Left renal pelvis (tissue), 4 donors: Measurements from ENCODE around the gene ELOB. TPM values are rescaled to one million over a fixed set of nuclear protein-coding genes. Genes with fewer than 3 reads are reported as not detected.

Experiments
- DNase-seq, 4 donors: peaks; one replicate each; pipeline ENCODE4 v3.0.0-alpha.2; 2013; ENCODE audit warnings: low read depth in 4 of 4, low spot score in 3 of 4
- polyA plus RNA-seq, 4 donors: library from polyadenylated mRNA; unstranded; fragments of 120-200 nt; gene quantifications; one replicate each; pipeline ENCODE4 v1.2.1, GENCODE V29; 2013; ENCODE audit not compliant: insufficient read length in 4 of 4

The ELOB gene
- polyA plus RNA-seq, 4 donors: 211 to 300 (median 224) TPM

- no peak for DNase-seq
These were observed 34.8 kb upstream of the ELOB start for GRCh38 chr16:2811703-2812471.

GRCh38 chr16:2810651-2811050 lies 33.6 kb upstream of the ELOB start:
- DNase-seq: no peak

GRCh38 chr16:2809149-2809760 lies 32.2 kb upstream of the ELOB start:
- DNase-seq: no peak

- DNase-seq: no peak
These were observed 31.1 kb upstream of the ELOB start for GRCh38 chr16:2808181-2808580.

DNA sequence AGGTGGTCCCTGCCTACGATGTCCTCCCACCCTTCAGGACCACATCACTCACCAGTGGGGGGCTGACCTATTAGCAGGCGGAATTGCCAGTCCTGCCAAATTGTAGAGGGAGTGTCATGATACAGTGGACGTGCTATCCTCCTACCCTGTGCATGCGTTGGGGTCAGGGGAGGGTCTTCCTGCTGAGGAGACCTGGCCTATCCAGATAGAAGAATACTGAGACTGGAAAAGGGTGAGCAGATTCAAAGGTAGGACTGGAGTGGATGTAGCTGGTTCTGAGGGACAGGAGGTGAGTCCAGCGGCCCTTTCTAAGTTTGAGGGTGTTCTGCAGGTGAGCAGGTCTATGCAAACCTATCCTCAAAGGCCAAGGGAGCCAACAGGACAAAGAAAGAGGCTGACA lies 29.2 kb upstream of the ELOB start:
- DNase-seq: no peak

DNA sequence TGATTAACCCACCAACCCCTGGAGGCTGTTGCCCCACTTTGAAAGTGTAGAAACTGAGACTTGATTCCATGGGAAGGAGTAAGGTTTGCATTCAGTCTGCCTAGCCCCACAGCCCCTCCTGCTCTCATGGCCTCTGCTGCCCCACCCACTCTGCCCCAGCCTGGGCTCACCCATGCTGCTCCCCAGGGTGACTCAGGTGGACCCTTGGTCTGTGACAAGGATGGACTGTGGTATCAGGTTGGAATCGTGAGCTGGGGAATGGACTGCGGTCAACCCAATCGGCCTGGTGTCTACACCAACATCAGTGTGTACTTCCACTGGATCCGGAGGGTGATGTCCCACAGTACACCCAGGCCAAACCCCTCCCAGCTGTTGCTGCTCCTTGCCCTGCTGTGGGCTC lies 27.6 kb upstream of the ELOB start:
- no peak for DNase-seq

DNA sequence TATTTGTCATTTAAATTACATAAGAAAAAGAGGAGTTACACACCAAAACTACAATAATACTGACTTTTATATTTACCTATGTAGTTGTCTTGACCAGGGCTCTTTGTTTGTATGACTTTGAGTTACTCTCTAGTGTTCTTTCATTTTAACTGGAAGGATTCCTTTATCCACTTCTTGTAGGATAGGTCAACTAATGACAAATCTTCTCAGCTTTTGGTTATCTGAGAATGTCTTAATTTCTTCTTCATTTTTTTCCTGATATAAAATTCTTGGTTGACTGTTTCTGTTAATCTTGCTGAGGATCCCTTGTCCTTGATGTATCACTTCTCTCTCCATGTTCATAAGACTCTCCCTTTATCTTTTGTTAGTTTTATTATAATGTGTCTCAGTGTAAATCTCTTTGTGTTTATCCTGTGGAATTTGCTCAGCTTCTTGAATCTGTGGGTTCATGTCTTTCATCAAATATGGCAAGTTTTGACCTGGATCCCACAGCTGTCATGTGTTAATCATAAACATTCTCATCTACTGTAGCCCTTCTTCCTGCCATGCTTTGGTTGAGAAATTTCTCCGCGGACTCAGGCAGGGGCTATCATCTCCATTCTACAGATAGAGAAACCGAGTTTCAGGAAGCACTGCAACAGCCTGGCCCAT lies 26.6 kb upstream of the ELOB start:
- no peak for DNase-seq

- no peak for DNase-seq
These were observed 22.8 kb upstream of the ELOB start for GRCh38 chr16:2799859-2800226.

DNA sequence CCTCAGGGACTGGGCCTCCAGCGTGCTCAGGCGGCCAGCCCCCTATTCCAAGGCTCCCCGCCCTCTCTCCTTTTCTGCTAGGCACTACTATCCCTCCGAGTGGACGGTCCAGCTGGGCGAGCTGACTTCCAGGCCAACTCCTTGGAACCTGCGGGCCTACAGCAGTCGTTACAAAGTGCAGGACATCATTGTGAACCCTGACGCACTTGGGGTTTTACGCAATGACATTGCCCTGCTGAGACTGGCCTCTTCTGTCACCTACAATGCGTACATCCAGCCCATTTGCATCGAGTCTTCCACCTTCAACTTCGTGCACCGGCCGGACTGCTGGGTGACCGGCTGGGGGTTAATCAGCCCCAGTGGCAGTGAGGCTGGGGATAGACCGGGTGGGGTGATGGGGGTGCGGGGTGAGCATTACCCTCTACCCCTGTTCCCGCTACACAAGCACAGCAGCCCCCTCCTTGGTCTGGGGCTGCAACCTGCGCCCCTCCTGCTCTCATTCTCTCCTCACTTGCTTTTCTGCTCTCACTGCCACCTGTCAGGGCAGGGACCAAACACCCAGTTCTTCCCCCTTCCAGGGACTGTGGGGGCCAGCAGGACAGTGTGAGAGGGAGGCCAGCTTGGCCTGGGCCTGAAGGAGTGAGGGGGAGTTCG lies 22.3 kb upstream of the ELOB start:
- no peak for DNase-seq

GRCh38 chr16:2798723-2799204 lies 21.7 kb upstream of the ELOB start:
- DNase-seq: no peak

- DNase-seq: no peak
These were observed 18.5 kb upstream of the ELOB start for GRCh38 chr16:2795395-2796143.

- DNase-seq: no peak
These were observed 15.9 kb upstream of the ELOB start for GRCh38 chr16:2792940-2793339.

DNA sequence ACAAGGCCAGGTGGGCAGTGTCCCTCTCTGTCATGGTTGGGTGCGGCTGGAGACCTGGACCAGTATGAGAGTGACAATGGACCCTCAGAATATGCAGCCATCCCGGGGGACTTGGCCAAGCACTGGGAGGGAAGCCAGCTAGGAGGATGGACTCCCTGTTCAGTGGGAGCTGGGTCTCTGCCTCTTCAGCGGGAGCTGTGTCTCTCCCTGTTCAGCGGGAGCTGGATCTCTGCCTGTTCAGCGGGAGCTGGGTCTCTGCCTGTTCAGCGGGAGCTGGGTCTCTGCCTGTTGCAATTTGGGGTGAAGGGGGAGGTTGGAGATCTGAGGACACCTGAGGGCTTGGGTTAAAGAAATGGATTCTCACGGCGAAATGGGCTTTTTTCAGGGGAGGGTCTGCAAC lies 14.1 kb upstream of the ELOB start:
- DNase-seq: no peak

DNA sequence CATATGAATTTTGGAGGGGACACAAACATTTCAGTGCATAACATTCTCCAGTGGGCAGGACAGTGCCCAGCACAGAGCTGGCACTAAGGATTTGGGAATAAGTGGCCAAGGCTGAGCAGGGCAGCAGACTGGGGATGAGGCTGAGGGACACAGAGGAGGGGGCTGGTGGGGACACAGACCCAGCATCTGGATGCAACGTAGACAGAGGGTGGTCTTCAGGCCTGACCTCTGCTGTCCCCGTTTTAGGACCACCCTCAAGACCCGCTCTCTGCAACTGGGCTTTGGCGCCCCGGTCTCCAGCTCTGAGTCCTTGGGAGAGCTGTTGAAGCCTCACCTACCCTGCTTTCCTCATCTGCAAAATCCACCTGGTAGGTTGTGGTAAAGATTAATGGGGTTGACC lies 13.6 kb upstream of the ELOB start:
- DNase-seq: no peak

DNA sequence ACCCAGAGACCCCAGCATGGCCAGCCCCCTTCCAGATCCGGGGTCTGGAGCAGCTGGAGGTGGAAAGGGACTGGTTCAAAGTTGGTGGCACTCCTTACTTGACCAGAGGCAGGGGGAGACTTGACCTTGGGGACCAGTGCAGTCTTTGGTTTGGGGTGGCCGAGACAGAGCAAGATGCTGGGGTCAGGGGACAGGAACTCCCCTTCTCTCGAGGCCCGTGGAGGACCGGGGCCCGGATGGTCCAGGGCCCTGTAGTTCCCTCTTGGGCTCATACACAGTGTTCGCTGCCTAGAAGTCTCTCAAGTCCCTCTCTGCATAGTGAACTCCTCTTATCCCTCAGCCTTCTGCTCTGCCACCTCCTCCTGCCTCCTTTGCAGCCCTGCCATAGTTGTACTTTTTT lies 10.9 kb upstream of the ELOB start:
- no peak for DNase-seq

GRCh38 chr16:2787406-2787805 lies 10.3 kb upstream of the ELOB start, which contains the start of gene PRSS33:
PRSS33 (minus strand) TSS chr16:2787560; CDS start chr16:2786547, 1,013 bp downstream.
- no peak for DNase-seq

DNA sequence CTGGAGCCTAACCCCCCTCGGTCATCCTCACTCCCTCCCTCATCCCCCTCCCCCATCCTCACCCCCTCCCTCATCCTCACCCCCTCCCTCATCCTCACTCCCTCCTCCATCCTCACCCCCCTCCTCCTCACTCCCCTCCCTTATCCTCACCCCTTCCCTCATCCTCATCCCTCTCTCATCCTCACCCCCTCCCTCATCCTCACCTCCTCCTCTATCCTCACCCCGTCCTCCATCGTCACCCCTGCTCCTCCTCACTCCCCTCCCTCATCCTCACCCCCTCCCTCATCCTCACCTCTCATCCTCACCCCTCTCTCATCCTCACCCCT lies 9.7 kb upstream of the ELOB start:
- no peak for DNase-seq

- DNase-seq: no peak
These were observed 9.2 kb upstream of the ELOB start for GRCh38 chr16:2786061-2786825.

- DNase-seq: no peak
These were observed 8.3 kb upstream of the ELOB start for GRCh38 chr16:2785101-2785991.
